Mesothelial cell of epicardium (in vitro differentiated cells): ENCODE data around the gene CELF2. TPM values are rescaled to one million over a fixed set of nuclear protein-coding genes. Genes with fewer than 3 reads are reported as not detected.

Experiments used
- DNase-seq, 2 experiments: peaks; one replicate each; pipeline ENCODE4 v3.0.0; 2021; ENCODE audit warnings: low spot score in 2 of 2; ENCODE audit not compliant: unreplicated experiment in 2 of 2
- H3K27ac Mint-ChIP-seq: 2 replicates; pipeline ENCODE4 v1.8.0; 2021; ENCODE audit warnings: mixed read lengths
- H3K27me3 Mint-ChIP-seq: 2 replicates; pipeline ENCODE4 v1.8.0; 2021; ENCODE audit warnings: low read depth, mixed read lengths
- H3K36me3 Mint-ChIP-seq: 2 replicates; pipeline ENCODE4 v1.8.0; 2021; ENCODE audit warnings: mixed read lengths
- H3K4me1 Mint-ChIP-seq: 2 replicates; pipeline ENCODE4 v1.8.0; 2021; ENCODE audit warnings: mixed read lengths
- H3K4me3 Mint-ChIP-seq: 2 replicates; pipeline ENCODE4 v1.8.0; 2021; ENCODE audit warnings: mild to moderate bottlenecking, moderate library complexity, mixed read lengths
- H3K9me3 Mint-ChIP-seq: 2 replicates; pipeline ENCODE4 v1.8.0; 2021; ENCODE audit warnings: mixed read lengths
- CTCF ChIP-seq: fragments of 200-600 bp; sonication (generic); IDR thresholded peaks from one replicate; pipeline ENCODE4 v1.5.0; 2021; ENCODE audit warnings: antibody characterized with exemption; ENCODE audit not compliant: unreplicated experiment
- total RNA-seq: library from RNA; stranded (reverse); gene quantifications from 3 replicates; pipeline ENCODE4 v1.2.1, GENCODE V29; 2021

CELF2 gene
- total RNA-seq, 1 donor from 2014 or later, result 24.0 TPM

DNA sequence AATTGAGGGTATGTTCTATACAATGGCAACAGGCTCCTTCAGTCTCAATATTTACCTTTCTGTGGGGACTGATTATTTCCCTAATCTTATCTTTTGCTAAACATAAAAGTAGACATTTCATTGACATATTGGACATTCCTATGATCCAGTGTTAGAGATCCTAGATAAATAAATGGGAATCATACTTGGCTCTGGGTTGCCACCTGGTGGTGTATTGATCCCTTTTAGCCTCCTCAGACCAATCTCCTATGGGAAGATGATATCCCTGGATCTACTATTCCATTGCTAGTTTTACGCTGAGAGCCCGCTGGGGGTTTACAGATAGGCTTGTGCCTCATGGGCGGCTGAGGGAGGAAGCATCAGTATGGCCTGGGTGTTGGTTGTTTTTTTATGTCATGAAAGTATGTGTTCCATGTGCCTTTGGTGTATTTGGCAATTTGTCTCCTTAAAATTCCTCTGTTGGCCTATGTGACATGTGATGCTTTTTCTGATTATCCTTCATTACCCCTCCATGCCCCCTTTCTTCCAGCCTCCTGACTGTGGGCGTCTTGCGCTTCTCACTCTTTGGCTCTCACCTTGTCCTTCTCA is 18.8 kb downstream of the CELF2 start:
- no peak overlapping the region for H3K4me3 Mint-ChIP-seq
- DNase-seq, result no peak
- peaks cover 8% of the 10 kb centered on the region for H3K9me3 Mint-ChIP-seq
- peaks cover 4% of the 10 kb centered on the region for H3K4me1 Mint-ChIP-seq
- peak; percentile 50 for TF ChIP-seq CTCF
- no peak overlapping the region for H3K27ac Mint-ChIP-seq
- peaks cover 1% of the 10 kb centered on the region for H3K36me3 Mint-ChIP-seq
- peaks cover 8% of the 10 kb centered on the region for H3K27me3 Mint-ChIP-seq

GRCh38 chr10:11037991-11038390 is 20.3 kb downstream of the CELF2 start:
- H3K4me1 Mint-ChIP-seq, result peaks cover 4% of the 10 kb centered on the region
- no peak for DNase-seq
- peaks cover 8% of the 10 kb centered on the region for H3K9me3 Mint-ChIP-seq
- H3K27me3 Mint-ChIP-seq, result peaks cover 15% of the 10 kb centered on the region
- H3K4me3 Mint-ChIP-seq, result no peak overlapping the region
- no peak for TF ChIP-seq CTCF
- peaks cover 1% of the 10 kb centered on the region for H3K36me3 Mint-ChIP-seq
- H3K27ac Mint-ChIP-seq, result no peak overlapping the region

DNA sequence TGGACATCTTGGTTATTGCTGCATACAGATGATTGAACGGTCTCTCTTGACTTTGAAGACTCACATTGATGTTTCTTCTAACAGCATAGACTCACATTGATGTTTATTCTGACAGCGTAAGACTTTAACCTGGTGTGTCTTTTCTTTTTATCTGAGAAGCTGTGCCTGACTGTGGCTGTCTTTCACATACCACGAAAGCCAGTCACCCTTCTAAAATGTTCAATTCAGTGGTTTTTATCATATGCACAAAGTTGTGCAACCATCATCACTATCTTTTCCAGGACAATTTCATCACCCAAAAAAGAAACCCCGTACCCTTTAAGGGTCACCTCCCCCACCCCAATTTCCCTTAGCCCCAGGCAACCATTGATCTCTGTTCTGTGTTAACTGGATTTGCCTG is 24.7 kb downstream of the CELF2 start:
- TF ChIP-seq CTCF, result no peak
- no peak overlapping the region for H3K4me3 Mint-ChIP-seq
- no peaks in the 10 kb centered on the region for H3K4me1 Mint-ChIP-seq
- no peaks in the 10 kb centered on the region for H3K36me3 Mint-ChIP-seq
- no peak overlapping the region for H3K27ac Mint-ChIP-seq
- no peak for DNase-seq
- peaks cover 24% of the 10 kb centered on the region for H3K27me3 Mint-ChIP-seq
- H3K9me3 Mint-ChIP-seq, result no peaks in the 10 kb centered on the region

- Mint-ChIP-seq H3K36me3 (no peaks in the 10 kb centered on the region), H3K4me1 (peaks cover 3% of the 10 kb centered on the region), H3K4me3 (no peak overlapping the region), H3K27ac (no peak overlapping the region), H3K9me3 (no peaks in the 10 kb centered on the region), H3K27me3 (peaks cover 22% of the 10 kb centered on the region)
- DNase-seq, result no peak
- TF ChIP-seq CTCF, result no peak
Observed at GRCh38 chr10:11043039-11043438, 25.4 kb downstream of the CELF2 start.

GRCh38 chr10:11043446-11044127 is 25.9 kb downstream of the CELF2 start:
- no peaks in the 10 kb centered on the region for H3K36me3 Mint-ChIP-seq
- H3K27ac Mint-ChIP-seq, result no peak overlapping the region
- H3K4me3 Mint-ChIP-seq, result no peak overlapping the region
- H3K27me3 Mint-ChIP-seq, result peaks cover 22% of the 10 kb centered on the region
- no peaks in the 10 kb centered on the region for H3K9me3 Mint-ChIP-seq
- peaks cover 4% of the 10 kb centered on the region for H3K4me1 Mint-ChIP-seq
- no peak for DNase-seq
- TF ChIP-seq CTCF, result no peak
